Stimulated activated CD8-positive, alpha-beta memory T cell treated with anti-CD3 and anti-CD28 coated beads, Interleukin-15, amount 100 ng/mL, for 4 hours (primary cell): ENCODE results near the gene TERB1.
A peak's percentile ranks its signal among the peaks of the same experiment; 100 is the strongest.

Experiments
- DNase-seq, 2 donors: peaks; one replicate each; pipeline ENCODE4 v3.0.0-alpha.2; 2020; ENCODE audit warnings: low read depth in 2 of 2

The TERB1 gene

GRCh38 chr16:66801320-66802105 is at the start of gene TERB1:
Gene TERB1 (minus strand): TSS chr16:66801584. CDS start chr16:66796798, 4,786 bp downstream.
- DNase-seq: no peak

GRCh38 chr16:66850115-66850815 is 48.9 kb upstream of the TERB1 start:
- no peak for DNase-seq

- no peak for DNase-seq
These were observed 48.2 kb upstream of the TERB1 start for GRCh38 chr16:66849549-66849948.

- DNase-seq: no peak
These were observed 47.6 kb upstream of the TERB1 start for GRCh38 chr16:66849021-66849420.

- DNase-seq: no peak
These were observed 46.8 kb upstream of the TERB1 start for GRCh38 chr16:66848172-66848571.

- DNase-seq: no peak
These were observed 46.2 kb upstream of the TERB1 start for GRCh38 chr16:66847533-66848067.

GRCh38 chr16:66846831-66847230 is 45.4 kb upstream of the TERB1 start:
- no peak for DNase-seq

- DNase-seq: no peak
These were observed 44.9 kb upstream of the TERB1 start for GRCh38 chr16:66846266-66846665.

GRCh38 chr16:66845791-66846221 is 44.4 kb upstream of the TERB1 start:
- no peak for DNase-seq

GRCh38 chr16:66845080-66845410 is 43.7 kb upstream of the TERB1 start:
- no peak for DNase-seq

- DNase-seq: no peak
These were observed 43.1 kb upstream of the TERB1 start, which contains the start of gene CA7 for GRCh38 chr16:66844342-66845079. Gene CA7 (plus strand): TSS chr16:66844414. CDS start chr16:66844488, 74 bp downstream.

- DNase-seq: no peak
These were observed 42.6 kb upstream of the TERB1 start for GRCh38 chr16:66844009-66844341.

- no peak for DNase-seq
These were observed 41.8 kb upstream of the TERB1 start for GRCh38 chr16:66843191-66843590.

- DNase-seq: no peak
These were observed 41.4 kb upstream of the TERB1 start for GRCh38 chr16:66842765-66843164.

- no peak for DNase-seq
These were observed 40.0 kb upstream of the TERB1 start for GRCh38 chr16:66841366-66841765.

- no peak for DNase-seq
These were observed 39.5 kb upstream of the TERB1 start for GRCh38 chr16:66840883-66841282.

GRCh38 chr16:66834746-66835145 is 33.4 kb upstream of the TERB1 start:
- no peak for DNase-seq

- DNase-seq: no peak
These were observed 31.4 kb upstream of the TERB1 start for GRCh38 chr16:66832661-66833305.

GRCh38 chr16:66832190-66832589 is 30.8 kb upstream of the TERB1 start:
- no peak for DNase-seq

- DNase-seq: peak; percentile 69 to 79
These were observed 29.3 kb upstream of the TERB1 start, which contains the start of gene NAE1 for GRCh38 chr16:66830422-66831404. Gene NAE1 (minus strand): TSS chr16:66830976. CDS start chr16:66830899, 77 bp downstream.
